GM19455 (cell line): ENCODE measurements around the gene PGC.

Source experiments
- ATAC-seq: cut with Tn5 transposase; IDR thresholded peaks from one replicate; pipeline ENCODE4 v1.9.1; 2021; ENCODE audit not compliant: unreplicated experiment

The PGC gene

GRCh38 chr6:41702089-41702745 is 45.0 kb downstream of the PGC start:
- no peak for ATAC-seq

- no peak for ATAC-seq
Measured at GRCh38 chr6:41700463-41701347, 46.5 kb downstream of the PGC start.

- ATAC-seq, result no peak
Measured at GRCh38 chr6:41699063-41699462, 48.1 kb downstream of the PGC start.

GRCh38 chr6:41697861-41698781 is 49.1 kb downstream of the PGC start:
- no peak for ATAC-seq

GRCh38 chr6:41696788-41697187 is 50.4 kb downstream of the PGC start:
- no peak for ATAC-seq

GRCh38 chr6:41695825-41696224 is 51.4 kb downstream of the PGC start:
- no peak for ATAC-seq

GRCh38 chr6:41694815-41695526 is 52.2 kb downstream of the PGC start:
- ATAC-seq, result no peak

GRCh38 chr6:41693281-41694240 is 53.6 kb downstream of the PGC start:
- no peak for ATAC-seq

- ATAC-seq, result no peak
Measured at GRCh38 chr6:41692730-41693129, 54.5 kb downstream of the PGC start.

- ATAC-seq, result no peak
Measured at GRCh38 chr6:41692080-41692675, 55.0 kb downstream of the PGC start.

- ATAC-seq, result no peak
Measured at GRCh38 chr6:41691426-41692079, 55.6 kb downstream of the PGC start.

GRCh38 chr6:41690541-41691330 is 56.5 kb downstream of the PGC start:
- no peak for ATAC-seq

GRCh38 chr6:41689171-41690008 is 57.8 kb downstream of the PGC start:
- no peak for ATAC-seq

- no peak for ATAC-seq
Measured at GRCh38 chr6:41688256-41688965, 58.8 kb downstream of the PGC start.

GRCh38 chr6:41687501-41688175 is 59.6 kb downstream of the PGC start:
- ATAC-seq, result no peak
